ENCODE data around the gene LYPLAL1. TPM values are rescaled to one million over a fixed set of nuclear protein-coding genes. Genes with fewer than 3 reads are reported as not detected.
A peak's percentile ranks its signal among the peaks of the same experiment; 100 is the strongest.

Gene LYPLAL1
- total RNA-seq, 4 donors from 2014 or later: 20.1 to 75.9 (median 23.5) TPM

- TF ChIP-seq POLR2A (IDR thresholded peaks at IDR 0.05) (no peak), CTCF (IDR thresholded peaks at IDR 0.05) (no peak)
- DNase-seq: no peak
- Histone ChIP-seq H3K27ac (no peak overlapping the region), H3K27me3 (no peaks in the 10 kb centered on the region), H3K4me1 (peaks cover 0 to 12% (median 0%) of the 10 kb centered on the region in 4 donors), H3K36me3 (peaks cover 0 to 4% (median 0%) of the 10 kb centered on the region in 3 donors), H3K4me3 (no peak overlapping the region), H3K9me3 (no peaks in the 10 kb centered on the region)
These were observed 4.3 kb downstream of the LYPLAL1 start for GRCh38 chr1:219177940-219178339.

- H3K4me3 ChIP-seq: no peak overlapping the region
- DNase-seq: no peak
- no peaks in the 10 kb centered on the region for H3K9me3 ChIP-seq
- peaks cover 0 to 12% (median 0%) of the 10 kb centered on the region in 4 donors for H3K4me1 ChIP-seq
- peaks cover 0 to 4% (median 0%) of the 10 kb centered on the region in 3 donors for H3K36me3 ChIP-seq
- no peak overlapping the region for H3K27ac ChIP-seq
- TF ChIP-seq POLR2A (IDR thresholded peaks at IDR 0.05): no peak
- TF ChIP-seq CTCF (IDR thresholded peaks at IDR 0.05): no peak
- no peaks in the 10 kb centered on the region for H3K27me3 ChIP-seq
These were observed 5.6 kb downstream of the LYPLAL1 start for GRCh38 chr1:219179293-219179692.

DNA sequence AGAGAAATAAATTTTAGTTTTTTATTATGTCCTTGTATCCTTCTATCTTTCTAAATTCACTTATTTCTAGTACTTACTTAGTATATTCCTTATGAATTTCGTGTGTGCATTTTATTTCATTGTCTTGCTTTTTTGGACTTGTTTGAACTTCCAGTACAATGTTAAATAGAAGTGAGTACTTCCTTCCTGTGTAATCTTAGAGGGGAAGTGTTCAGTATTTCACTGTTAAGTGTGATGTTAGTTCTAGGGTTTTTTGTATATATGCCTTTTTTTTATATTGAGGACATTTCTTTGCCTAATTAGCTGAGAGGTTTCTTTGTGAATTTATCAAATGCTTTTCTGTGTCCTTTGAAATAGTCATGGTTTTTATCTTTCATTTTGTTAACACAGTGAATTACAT, 10.7 kb downstream of the LYPLAL1 start:
- no peak for TF ChIP-seq POLR2A (IDR thresholded peaks at IDR 0.05)
- no peak for TF ChIP-seq CTCF (IDR thresholded peaks at IDR 0.05)
- Histone ChIP-seq H3K4me1 (peaks cover 0 to 13% (median 0%) of the 10 kb centered on the region in 4 donors), H3K27me3 (no peaks in the 10 kb centered on the region), H3K36me3 (peaks cover 0 to 4% (median 0%) of the 10 kb centered on the region in 3 donors), H3K27ac (no peak overlapping the region), H3K4me3 (no peak overlapping the region), H3K9me3 (no peaks in the 10 kb centered on the region)
- DNase-seq: no peak

DNA sequence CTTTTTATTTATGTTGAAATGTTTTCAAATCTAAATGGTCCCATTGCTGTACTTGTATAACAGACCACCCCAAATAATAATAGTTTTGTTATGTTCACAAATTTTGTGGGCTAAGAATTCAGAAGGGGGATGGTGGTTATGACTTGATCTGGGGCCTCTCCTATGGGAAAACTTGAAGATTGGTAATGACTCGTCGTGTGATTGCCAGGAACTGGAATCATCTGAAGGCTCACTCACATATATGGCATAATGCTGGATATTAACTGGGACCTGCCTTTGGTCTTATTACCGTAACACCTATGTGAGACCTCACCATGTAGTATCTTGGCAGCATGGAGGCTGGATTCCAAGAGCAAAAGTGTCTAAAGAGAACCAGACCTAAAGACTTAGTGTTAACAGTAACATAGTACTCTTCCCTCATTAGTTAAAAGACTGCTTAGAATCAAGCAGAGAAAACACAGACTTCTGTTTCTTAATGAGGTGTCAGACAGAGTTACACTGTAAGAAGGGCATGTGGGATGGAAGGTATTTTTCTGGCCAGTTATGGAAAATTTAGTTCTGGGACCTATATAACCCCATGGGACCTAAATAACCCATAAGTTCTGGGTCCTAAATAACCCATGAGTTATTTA, 11.9 kb downstream of the LYPLAL1 start:
- no peak for DNase-seq
- no peak overlapping the region for H3K4me3 ChIP-seq
- no peaks in the 10 kb centered on the region for H3K9me3 ChIP-seq
- peaks cover 0 to 18% (median 0%) of the 10 kb centered on the region in 4 donors for H3K4me1 ChIP-seq
- no peaks in the 10 kb centered on the region for H3K27me3 ChIP-seq
- H3K27ac ChIP-seq: peak overlapping the region in 1 of 4 donors; percentile 13
- TF ChIP-seq CTCF (IDR thresholded peaks at IDR 0.05) (no peak), POLR2A (IDR thresholded peaks at IDR 0.05) (no peak)
- H3K36me3 ChIP-seq: no peaks in the 10 kb centered on the region

GRCh38 chr1:219188331-219188803, 14.7 kb downstream of the LYPLAL1 start:
- DNase-seq: no peak
- Histone ChIP-seq H3K36me3 (no peaks in the 10 kb centered on the region), H3K27ac (no peak overlapping the region), H3K4me3 (no peak overlapping the region), H3K4me1 (peaks cover 0 to 18% (median 0%) of the 10 kb centered on the region in 4 donors), H3K27me3 (no peaks in the 10 kb centered on the region), H3K9me3 (no peaks in the 10 kb centered on the region)
- TF ChIP-seq POLR2A (IDR thresholded peaks at IDR 0.05): no peak
- no peak for TF ChIP-seq CTCF (IDR thresholded peaks at IDR 0.05)
